ENCODE data around the gene C1QA.

The C1QA gene

GRCh38 chr1:22636353-22636752 lies at the start of gene C1QA:
Gene C1QA, plus strand, starts transcription at chr1:22636628. Its CDS starts 989 bp downstream, at chr1:22637617.
- no peak for DNase-seq (ENCODE audit: low read depth in 2 of 2)

GRCh38 chr1:22587247-22587646 lies 49.2 kb upstream of the C1QA start:
- DNase-seq (ENCODE audit: low read depth in 2 of 2): no peak

- DNase-seq (ENCODE audit: low read depth in 2 of 2): no peak
Measured at GRCh38 chr1:22588899-22589422, 47.5 kb upstream of the C1QA start.

- DNase-seq (ENCODE audit: low read depth in 2 of 2): no peak
Measured at GRCh38 chr1:22591576-22591975, 44.9 kb upstream of the C1QA start.

GRCh38 chr1:22592051-22592450 lies 44.4 kb upstream of the C1QA start:
- no peak for DNase-seq (ENCODE audit: low read depth in 2 of 2)

GRCh38 chr1:22592919-22593790 lies 43.3 kb upstream of the C1QA start:
- no peak for DNase-seq (ENCODE audit: low read depth in 2 of 2)

GRCh38 chr1:22594396-22594795 lies 42.0 kb upstream of the C1QA start:
- no peak for DNase-seq (ENCODE audit: low read depth in 2 of 2)

- no peak for DNase-seq (ENCODE audit: low read depth in 2 of 2)
Measured at GRCh38 chr1:22595108-22595507, 41.3 kb upstream of the C1QA start.

GRCh38 chr1:22597301-22597965 lies 39.0 kb upstream of the C1QA start:
- no peak for DNase-seq (ENCODE audit: low read depth in 2 of 2)

GRCh38 chr1:22597996-22598395 lies 38.4 kb upstream of the C1QA start:
- DNase-seq (ENCODE audit: low read depth in 2 of 2): no peak

- DNase-seq (ENCODE audit: low read depth in 2 of 2): no peak
Measured at GRCh38 chr1:22598736-22599135, 37.7 kb upstream of the C1QA start.

- no peak for DNase-seq (ENCODE audit: low read depth in 2 of 2)
Measured at GRCh38 chr1:22600071-22600816, 36.2 kb upstream of the C1QA start.

- no peak for DNase-seq (ENCODE audit: low read depth in 2 of 2)
Measured at GRCh38 chr1:22600817-22601605, 35.4 kb upstream of the C1QA start.

GRCh38 chr1:22601610-22602009 lies 34.8 kb upstream of the C1QA start:
- no peak for DNase-seq (ENCODE audit: low read depth in 2 of 2)

- DNase-seq (ENCODE audit: low read depth in 2 of 2): no peak
Measured at GRCh38 chr1:22602060-22602740, 34.2 kb upstream of the C1QA start.

- no peak for DNase-seq (ENCODE audit: low read depth in 2 of 2)
Measured at GRCh38 chr1:22606161-22606560, 30.3 kb upstream of the C1QA start.

GRCh38 chr1:22607154-22607553 lies 29.3 kb upstream of the C1QA start:
- no peak for DNase-seq (ENCODE audit: low read depth in 2 of 2)

GRCh38 chr1:22608361-22608760 lies 28.1 kb upstream of the C1QA start:
- DNase-seq (ENCODE audit: low read depth in 2 of 2): no peak

- no peak for DNase-seq (ENCODE audit: low read depth in 2 of 2)
Measured at GRCh38 chr1:22609291-22609690, 27.1 kb upstream of the C1QA start.

- DNase-seq (ENCODE audit: low read depth in 2 of 2): peak; percentile 5 to 25
Measured at GRCh38 chr1:22611530-22611947, 24.9 kb upstream of the C1QA start.
